Activated CD4-positive, alpha-beta memory T cell treated with anti-CD3 and anti-CD28 coated beads for 36 hours (primary cell): ENCODE data around the gene ACAD11. TPM values are rescaled to one million over a fixed set of nuclear protein-coding genes. Genes with fewer than 3 reads are reported as not detected.
"Not testable (repeated sequence)": the region's sequence is repeated elsewhere in the genome, so short reads cannot be mapped to it uniquely, and the experiment has no call there.

Experiments
- CTCF ChIA-PET: fragments of 350-600 bp; sonication (Branson Sonifier 250); formaldehyde crosslinking; loops from one replicate; lab custom pipeline; 2021; ENCODE audit warnings: antibody characterized with exemption, inconsistent platforms; lab: Charles Lee
- POLR2A ChIA-PET: fragments of 350-600 bp; sonication (Branson Sonifier 250); formaldehyde crosslinking; loops from one replicate; lab custom pipeline; 2021; ENCODE audit warnings: antibody characterized with exemption; lab: Charles Lee
- DNase-seq: peaks from one replicate; pipeline ENCODE4 v3.0.0-alpha.2; 2020
- H3K27ac Mint-ChIP-seq: one replicate; pipeline ENCODE4 v1.8.0; 2021; ENCODE audit warnings: mixed read lengths
- H3K27me3 Mint-ChIP-seq: one replicate; pipeline ENCODE4 v1.8.0; 2021; ENCODE audit warnings: mixed read lengths
- H3K36me3 Mint-ChIP-seq: one replicate; pipeline ENCODE4 v1.8.0; 2021; ENCODE audit warnings: mixed read lengths
- H3K4me1 Mint-ChIP-seq: one replicate; pipeline ENCODE4 v1.8.0; 2021; ENCODE audit warnings: low read depth, mixed read lengths
- H3K4me3 Mint-ChIP-seq: one replicate; pipeline ENCODE4 v1.8.0; 2021; ENCODE audit warnings: mild to moderate bottlenecking, mixed read lengths
- H3K9me3 Mint-ChIP-seq: one replicate; pipeline ENCODE4 v1.8.0; 2021; ENCODE audit warnings: mixed read lengths
- intact Hi-C: fragments of 100-400 bp; cut with micrococcal nuclease; formaldehyde crosslinking; loops from one replicate; pipeline ENCODE4 v1.15.1; 2023
- total RNA-seq, 2 experiments: library from RNA; stranded (reverse); gene quantifications; one replicate each; pipeline ENCODE4 v1.2.3, GENCODE V29; 2021

Gene ACAD11
- total RNA-seq, 2 experiments from 2014 or later, result 11.2 to 13.8 TPM

- no peak for DNase-seq
- Mint-ChIP-seq H3K4me1 (peaks cover 4% of the 10 kb centered on the region), H3K36me3 (peaks cover 17% of the 10 kb centered on the region), H3K27me3 (no peaks in the 10 kb centered on the region), H3K9me3 (no peaks in the 10 kb centered on the region), H3K4me3 (no peak overlapping the region), H3K27ac (no peak overlapping the region)
- intact Hi-C loops, result no loop called here
- ChIA-PET POLR2A (no interaction called here), CTCF (no interaction called here)
Observed at GRCh38 chr3:132626955-132627354, 32.7 kb downstream of the ACAD11 start.

GRCh38 chr3:132625613-132626012 is 34.0 kb downstream of the ACAD11 start:
- CTCF ChIA-PET, result no interaction called here
- H3K9me3 Mint-ChIP-seq, result no peaks in the 10 kb centered on the region
- no peak overlapping the region for H3K27ac Mint-ChIP-seq
- POLR2A ChIA-PET, result no interaction called here
- DNase-seq, result no peak
- no peak overlapping the region for H3K4me3 Mint-ChIP-seq
- no peaks in the 10 kb centered on the region for H3K27me3 Mint-ChIP-seq
- peaks cover 25% of the 10 kb centered on the region for H3K36me3 Mint-ChIP-seq
- H3K4me1 Mint-ChIP-seq, result peaks cover 4% of the 10 kb centered on the region
- intact Hi-C loops, result no loop called here

- intact Hi-C loops, result no loop called here
- CTCF ChIA-PET, result no interaction called here
- no peak overlapping the region for H3K27ac Mint-ChIP-seq
Observed at GRCh38 chr3:132624790-132625189, 34.8 kb downstream of the ACAD11 start.

GRCh38 chr3:132623646-132624045 is 36.0 kb downstream of the ACAD11 start:
- CTCF ChIA-PET, result interaction anchor here (0.7 to 1.5 kb wide), 3 partner anchors 20 to 87 kb away, joined by 3 to 11 read pairs (median 3); no protein-coding TSS in a partner anchor
- no peaks in the 10 kb centered on the region for H3K9me3 Mint-ChIP-seq
- H3K27ac Mint-ChIP-seq, result no peak overlapping the region
- no peaks in the 10 kb centered on the region for H3K27me3 Mint-ChIP-seq
- POLR2A ChIA-PET, result no interaction called here
- H3K4me3 Mint-ChIP-seq, result no peak overlapping the region
- H3K4me1 Mint-ChIP-seq, result no peaks in the 10 kb centered on the region
- H3K36me3 Mint-ChIP-seq, result peaks cover 27% of the 10 kb centered on the region
- no peak for DNase-seq
- intact Hi-C loops, result no loop called here

More at GRCh38 chr3:132624790-132625189, 34.8 kb downstream of the ACAD11 start:
- no peak overlapping the region for H3K4me3 Mint-ChIP-seq
- no peaks in the 10 kb centered on the region for H3K27me3 Mint-ChIP-seq
- H3K9me3 Mint-ChIP-seq, result no peaks in the 10 kb centered on the region
- POLR2A ChIA-PET, result no interaction called here
- DNase-seq, result no peak
- H3K36me3 Mint-ChIP-seq, result peaks cover 28% of the 10 kb centered on the region
- H3K4me1 Mint-ChIP-seq, result peaks cover under 1% of the 10 kb centered on the region

GRCh38 chr3:132622761-132623160 is 36.8 kb downstream of the ACAD11 start:
- H3K27me3 Mint-ChIP-seq, result no peaks in the 10 kb centered on the region
- H3K4me1 Mint-ChIP-seq, result no peaks in the 10 kb centered on the region
- H3K36me3 Mint-ChIP-seq, result peaks cover 27% of the 10 kb centered on the region
- no peak overlapping the region for H3K27ac Mint-ChIP-seq
- H3K9me3 Mint-ChIP-seq, result no peaks in the 10 kb centered on the region
- intact Hi-C loops, result no loop called here
- ChIA-PET CTCF (interaction anchor here (0.6 to 1.5 kb wide), 3 partner anchors 21 to 86 kb away, joined by 3 to 11 read pairs (median 3); no protein-coding TSS in a partner anchor), POLR2A (no interaction called here)
- no peak overlapping the region for H3K4me3 Mint-ChIP-seq
- DNase-seq, result no peak

- POLR2A ChIA-PET, result no interaction called here
- no peak overlapping the region for H3K4me3 Mint-ChIP-seq
- DNase-seq, result no peak
- peaks cover 31% of the 10 kb centered on the region for H3K36me3 Mint-ChIP-seq
- no peaks in the 10 kb centered on the region for H3K9me3 Mint-ChIP-seq
- intact Hi-C loops, result no loop called here
- CTCF ChIA-PET, result no interaction called here
- H3K27ac Mint-ChIP-seq, result no peak overlapping the region
- no peaks in the 10 kb centered on the region for H3K27me3 Mint-ChIP-seq
- H3K4me1 Mint-ChIP-seq, result no peaks in the 10 kb centered on the region
Observed at GRCh38 chr3:132622148-132622547, 37.5 kb downstream of the ACAD11 start.

- CTCF ChIA-PET, result no interaction called here
- Mint-ChIP-seq H3K9me3 (peaks cover 8% of the 10 kb centered on the region), H3K27me3 (no peaks in the 10 kb centered on the region), H3K4me1 (no peaks in the 10 kb centered on the region), H3K4me3 (no peak overlapping the region), H3K36me3 (peaks cover 44% of the 10 kb centered on the region), H3K27ac (no peak overlapping the region)
- no peak for DNase-seq
- intact Hi-C loops, result no loop called here
- POLR2A ChIA-PET, result no interaction called here
Observed at GRCh38 chr3:132616780-132617179, 42.8 kb downstream of the ACAD11 start.

- Mint-ChIP-seq H3K36me3 (peaks cover 44% of the 10 kb centered on the region), H3K27ac (no peak overlapping the region), H3K27me3 (no peaks in the 10 kb centered on the region), H3K4me1 (no peaks in the 10 kb centered on the region), H3K9me3 (peaks cover 9% of the 10 kb centered on the region), H3K4me3 (no peak overlapping the region)
- no peak for DNase-seq
- POLR2A ChIA-PET, result no interaction called here
- CTCF ChIA-PET, result no interaction called here
- intact Hi-C loops, result no loop called here
Observed at GRCh38 chr3:132615881-132616280, 43.7 kb downstream of the ACAD11 start.

GRCh38 chr3:132615301-132615700 is 44.3 kb downstream of the ACAD11 start:
- CTCF ChIA-PET, H3K4me1 Mint-ChIP-seq, DNase-seq, POLR2A ChIA-PET, intact Hi-C loops, H3K4me3 Mint-ChIP-seq, H3K27me3 Mint-ChIP-seq, H3K27ac Mint-ChIP-seq, H3K9me3 Mint-ChIP-seq: not testable (repeated sequence)
- peaks cover 39% of the 10 kb centered on the region for H3K36me3 Mint-ChIP-seq

GRCh38 chr3:132606620-132607019 is 53.0 kb downstream of the ACAD11 start:
- H3K36me3 Mint-ChIP-seq, result peaks cover 43% of the 10 kb centered on the region
- H3K27ac Mint-ChIP-seq, intact Hi-C loops, CTCF ChIA-PET, H3K4me1 Mint-ChIP-seq, H3K9me3 Mint-ChIP-seq, H3K27me3 Mint-ChIP-seq, H3K4me3 Mint-ChIP-seq, DNase-seq, POLR2A ChIA-PET: not testable (repeated sequence)

- DNase-seq, result no peak
- peaks cover 40% of the 10 kb centered on the region for H3K36me3 Mint-ChIP-seq
- POLR2A ChIA-PET, result no interaction called here
- CTCF ChIA-PET, result no interaction called here
- H3K9me3 Mint-ChIP-seq, result peaks cover 2% of the 10 kb centered on the region
- no peak overlapping the region for H3K4me3 Mint-ChIP-seq
- intact Hi-C loops, result no loop called here
- H3K27me3 Mint-ChIP-seq, result no peaks in the 10 kb centered on the region
- no peaks in the 10 kb centered on the region for H3K4me1 Mint-ChIP-seq
- H3K27ac Mint-ChIP-seq, result no peak overlapping the region
Observed at GRCh38 chr3:132606085-132606484, 53.5 kb downstream of the ACAD11 start.

GRCh38 chr3:132605374-132605792 is 54.2 kb downstream of the ACAD11 start:
- no peaks in the 10 kb centered on the region for H3K4me1 Mint-ChIP-seq
- H3K27me3 Mint-ChIP-seq, result no peaks in the 10 kb centered on the region
- intact Hi-C loops, result no loop called here
- DNase-seq, result no peak
- H3K9me3 Mint-ChIP-seq, result peaks cover 2% of the 10 kb centered on the region
- ChIA-PET POLR2A (no interaction called here), CTCF (no interaction called here)
- H3K36me3 Mint-ChIP-seq, result peaks cover 37% of the 10 kb centered on the region
- no peak overlapping the region for H3K27ac Mint-ChIP-seq
- no peak overlapping the region for H3K4me3 Mint-ChIP-seq

GRCh38 chr3:132600614-132601013 is 59.0 kb downstream of the ACAD11 start:
- H3K27ac Mint-ChIP-seq, POLR2A ChIA-PET, H3K4me1 Mint-ChIP-seq, H3K27me3 Mint-ChIP-seq, H3K9me3 Mint-ChIP-seq, intact Hi-C loops, CTCF ChIA-PET, DNase-seq, H3K4me3 Mint-ChIP-seq: not testable (repeated sequence)
- peaks cover 39% of the 10 kb centered on the region for H3K36me3 Mint-ChIP-seq
